ENCODE measurements around the gene CARNS1. TPM values are rescaled to one million over a fixed set of nuclear protein-coding genes. Genes with fewer than 3 reads are reported as not detected.

The CARNS1 gene
- total and polyA plus RNA-seq, 11 donors = 0.89 to 33.6 (median 6.2) TPM

- 72 to 80% (median 74%) methylated on average over 9 of the region's 9 CpGs for WGBS, 4 donors
- Histone ChIP-seq H3K27ac (peak overlapping the region in 1 of 12 donors; percentile 70), H3K36me3 (no peaks in the 10 kb centered on the region), H3K9me3 (no peaks in the 10 kb centered on the region), H3K27me3 (no peaks in the 10 kb centered on the region), H3K4me3 (no peak overlapping the region), H3K4me1 (peaks cover 0 to 46% (median 5%) of the 10 kb centered on the region in 12 donors)
- DNase-seq = peak in 1 of 5 donors; percentile 37
- intact Hi-C loops (cut with DNase I) = no loop called here
- ATAC-seq = peak in 3 of 4 donors; percentile 7 to 41 (median 31)
- TF ChIP-seq, protein P1, sequence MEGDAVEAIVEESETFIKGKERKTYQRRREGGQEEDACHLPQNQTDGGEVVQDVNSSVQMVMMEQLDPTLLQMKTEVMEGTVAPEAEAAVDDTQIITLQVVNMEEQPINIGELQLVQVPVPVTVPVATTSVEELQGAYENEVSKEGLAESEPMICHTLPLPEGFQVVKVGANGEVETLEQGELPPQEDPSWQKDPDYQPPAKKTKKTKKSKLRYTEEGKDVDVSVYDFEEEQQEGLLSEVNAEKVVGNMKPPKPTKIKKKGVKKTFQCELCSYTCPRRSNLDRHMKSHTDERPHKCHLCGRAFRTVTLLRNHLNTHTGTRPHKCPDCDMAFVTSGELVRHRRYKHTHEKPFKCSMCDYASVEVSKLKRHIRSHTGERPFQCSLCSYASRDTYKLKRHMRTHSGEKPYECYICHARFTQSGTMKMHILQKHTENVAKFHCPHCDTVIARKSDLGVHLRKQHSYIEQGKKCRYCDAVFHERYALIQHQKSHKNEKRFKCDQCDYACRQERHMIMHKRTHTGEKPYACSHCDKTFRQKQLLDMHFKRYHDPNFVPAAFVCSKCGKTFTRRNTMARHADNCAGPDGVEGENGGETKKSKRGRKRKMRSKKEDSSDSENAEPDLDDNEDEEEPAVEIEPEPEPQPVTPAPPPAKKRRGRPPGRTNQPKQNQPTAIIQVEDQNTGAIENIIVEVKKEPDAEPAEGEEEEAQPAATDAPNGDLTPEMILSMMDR (IDR thresholded peaks at IDR 0.05) = no peak
- no peak for TF ChIP-seq POLR2A (IDR thresholded peaks at IDR 0.05)
Observed at GRCh38 chr11:67449116-67449844, 33.8 kb downstream of the CARNS1 start.

DNA sequence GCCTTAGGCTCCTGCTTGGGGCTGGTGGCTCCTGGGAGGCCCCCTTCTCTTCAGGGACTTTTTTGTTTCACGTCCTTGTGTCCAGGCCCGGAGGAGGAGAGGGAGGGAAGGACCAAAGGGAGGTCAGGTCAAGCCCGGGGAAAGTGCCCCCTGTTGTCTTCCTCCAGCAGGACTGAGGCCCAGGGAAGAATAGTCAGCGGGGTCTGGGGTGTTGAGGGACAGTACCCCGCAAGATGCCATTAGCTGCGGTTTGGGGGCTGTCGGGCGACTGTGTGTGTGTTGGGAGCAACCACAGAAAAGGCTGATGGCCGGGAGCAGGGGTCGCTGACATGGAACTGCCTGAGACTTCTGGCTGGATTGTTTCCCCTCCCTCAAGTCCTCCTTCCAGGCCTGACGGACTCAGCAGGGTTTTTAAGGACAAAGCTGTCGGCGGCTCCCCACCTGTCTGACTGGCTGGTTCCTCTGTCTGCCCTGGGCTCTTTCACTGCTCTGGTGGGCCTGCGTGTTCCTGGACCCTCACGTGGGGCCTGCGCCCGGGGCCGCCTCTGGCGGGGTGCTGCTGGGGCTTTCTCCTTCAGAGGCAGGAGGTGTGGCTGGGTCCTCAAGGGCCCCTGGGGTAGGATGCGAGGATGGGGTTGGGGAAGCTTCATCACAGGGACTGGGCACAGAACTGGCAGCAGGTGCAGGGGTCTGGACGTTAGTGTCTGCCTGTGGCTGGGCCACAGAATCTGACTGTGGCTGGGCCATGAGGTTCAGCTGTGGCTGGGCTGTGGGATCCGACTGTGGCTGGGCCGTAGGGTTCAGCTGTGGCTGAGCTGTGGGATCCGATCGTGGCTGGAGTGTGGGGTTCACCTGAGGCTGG, 35.5 kb downstream of the CARNS1 start:
- peaks cover 0 to 38% (median 5%) of the 10 kb centered on the region in 12 donors for H3K4me1 ChIP-seq
- H3K27ac ChIP-seq = no peak overlapping the region
- no peaks in the 10 kb centered on the region for H3K36me3 ChIP-seq
- TF ChIP-seq POLR2A (IDR thresholded peaks at IDR 0.05) = no peak
- TF ChIP-seq, protein P1 (IDR thresholded peaks at IDR 0.05) = no peak
- 90 to 93% (median 91%) methylated on average over 20 to 25 of the region's 25 CpGs for WGBS, 4 donors
- H3K4me3 ChIP-seq = no peak overlapping the region
- intact Hi-C loops (cut with DNase I) = no loop called here
- no peak for ATAC-seq
- no peak for DNase-seq
- no peaks in the 10 kb centered on the region for H3K9me3 ChIP-seq
- H3K27me3 ChIP-seq = no peaks in the 10 kb centered on the region

GRCh38 chr11:67451658-67451976, 36.1 kb downstream of the CARNS1 start:
- no peaks in the 10 kb centered on the region for H3K9me3 ChIP-seq
- intact Hi-C loops (cut with DNase I) = no loop called here
- peaks cover 0 to 38% (median 5%) of the 10 kb centered on the region in 12 donors for H3K4me1 ChIP-seq
- no peak for ATAC-seq
- peak overlapping the region in 8 of 12 donors; percentile 1 to 69 (median 41) for H3K27ac ChIP-seq
- no peak for TF ChIP-seq POLR2A (IDR thresholded peaks at IDR 0.05)
- H3K27me3 ChIP-seq = no peaks in the 10 kb centered on the region
- WGBS, 4 donors = 92 to 97% (median 94%) methylated on average over 13 to 14 of the region's 14 CpGs
- H3K36me3 ChIP-seq = no peaks in the 10 kb centered on the region
- H3K4me3 ChIP-seq = no peak overlapping the region
- DNase-seq = peak in 1 of 5 donors; percentile 21

DNA sequence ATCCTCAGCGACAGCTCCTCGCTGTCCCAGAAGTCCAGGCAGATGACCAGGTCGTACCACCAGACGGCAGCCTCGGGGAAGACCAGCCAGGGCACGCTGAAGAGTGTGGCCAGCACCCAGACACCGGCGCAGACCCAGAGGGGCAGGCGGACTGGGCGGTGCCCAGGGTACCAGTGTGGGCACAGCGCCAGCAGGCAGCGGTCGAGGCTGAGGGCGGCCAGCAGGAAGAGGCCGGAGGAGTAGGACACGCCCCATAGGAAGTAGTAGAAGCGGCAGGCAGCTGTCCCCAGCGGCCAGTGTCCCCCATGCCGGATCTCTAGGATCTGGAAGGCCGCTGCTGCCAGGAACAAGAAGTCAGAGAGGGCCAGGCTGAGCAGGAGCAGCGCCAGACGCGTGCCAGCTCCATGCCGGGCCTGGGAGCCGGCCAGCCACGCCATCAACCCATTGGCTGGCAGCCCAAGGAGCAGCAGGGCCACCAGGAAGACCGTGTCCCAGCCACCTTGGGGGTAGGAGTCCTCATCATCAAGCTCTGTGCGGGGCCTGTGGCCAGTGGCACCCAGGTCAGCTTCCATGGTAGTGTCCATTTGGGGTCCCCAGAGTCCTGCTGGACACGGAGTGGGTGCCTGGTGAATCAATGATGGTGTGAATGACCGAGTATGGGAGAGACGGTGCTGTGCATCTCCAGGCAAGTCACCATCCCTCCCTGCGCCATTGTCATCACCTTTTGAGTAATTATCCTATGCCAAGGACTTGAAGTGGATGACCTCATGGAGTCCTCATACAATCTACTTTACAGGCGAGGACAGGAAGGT, 36.9 kb downstream of the CARNS1 start, which contains the start of gene GPR152:
Gene GPR152 (minus strand): TSS at position 589 of the 812 bp plus-strand sequence. CDS start 5 bp downstream, at position 584.
- Histone ChIP-seq H3K4me1 (peaks cover 0 to 38% (median 5%) of the 10 kb centered on the region in 12 donors), H3K27me3 (no peaks in the 10 kb centered on the region), H3K27ac (peak within 1 kb of the TSS in 11 of 12 donors; percentile 1 to 69 (median 27)), H3K9me3 (no peaks in the 10 kb centered on the region), H3K36me3 (no peaks in the 10 kb centered on the region), H3K4me3 (peak within 1 kb of the TSS in 8 of 12 donors; percentile 15 to 33 (median 28))
- 61 to 84% (median 69%) methylated on average over 21 to 33 of the region's 33 CpGs for WGBS, 4 donors
- peak in 3 of 4 donors; percentile 42 to 68 (median 57) for ATAC-seq
- intact Hi-C loops (cut with DNase I) = no loop called here
- DNase-seq = peak in 3 of 5 donors; percentile 47 to 80 (median 52)
- TF ChIP-seq, protein P1 (IDR thresholded peaks at IDR 0.05) = peak in 4 of 12 donors; percentile 8 to 31 (median 22)
- no peak for TF ChIP-seq POLR2A (IDR thresholded peaks at IDR 0.05)
